Nucleus accumbens (tissue), 56 donors: ENCODE results near the gene SPEG.

Experiments used
- DNase-seq, 56 donors: peaks; one replicate each; lab custom pipeline; 2025; lab: John Stamatoyannopoulos, UW

Gene SPEG

DNA sequence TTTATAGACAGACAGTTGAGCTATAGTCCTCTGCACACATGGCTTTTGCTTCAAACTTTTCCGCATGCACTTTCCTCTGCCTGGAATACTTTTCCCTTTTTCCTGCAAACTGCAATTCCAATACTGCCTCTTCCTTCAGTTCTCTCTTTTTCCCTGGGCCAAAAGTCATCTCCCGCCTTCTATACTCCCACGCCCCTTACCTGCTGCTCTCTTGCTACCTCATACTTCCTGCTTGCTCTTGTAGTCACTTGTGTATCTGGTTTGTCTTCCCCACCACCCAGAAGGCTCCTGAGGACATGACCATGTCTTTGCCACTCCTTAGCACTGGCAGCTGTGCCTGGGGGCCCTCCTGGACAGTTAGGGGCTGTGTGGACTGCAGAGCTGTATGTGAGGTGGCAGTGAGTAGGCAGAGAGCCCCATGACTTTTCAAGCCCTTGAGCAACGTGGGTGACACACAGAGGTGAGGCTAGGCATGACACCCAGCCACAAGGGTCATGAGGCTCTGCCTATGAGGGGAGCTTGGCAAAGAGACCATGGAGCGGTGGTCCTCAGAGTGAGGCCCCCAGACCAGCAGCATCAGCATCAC is 23.2 kb downstream of the SPEG start:
- DNase-seq = no peak

DNA sequence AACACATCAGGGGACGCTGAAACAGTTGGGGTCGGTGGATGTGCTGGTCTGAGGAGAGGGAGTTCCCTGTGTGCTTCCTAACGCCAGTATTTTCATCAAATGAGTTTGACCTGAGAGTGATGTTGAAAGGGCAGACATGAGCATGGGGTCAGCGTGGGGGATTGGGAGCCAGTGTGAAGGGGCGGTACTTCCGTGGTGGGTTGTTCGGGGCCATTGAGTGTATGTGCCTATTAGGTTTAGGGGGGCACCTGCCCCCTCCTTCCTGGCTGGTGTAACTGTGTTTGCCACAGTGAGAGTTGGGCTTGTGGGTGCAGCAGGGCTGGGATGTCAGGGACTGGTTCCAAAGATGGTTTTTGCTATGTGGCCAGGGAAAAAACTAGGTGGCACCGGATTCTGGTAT is 24.4 kb downstream of the SPEG start:
- DNase-seq = no peak

DNA sequence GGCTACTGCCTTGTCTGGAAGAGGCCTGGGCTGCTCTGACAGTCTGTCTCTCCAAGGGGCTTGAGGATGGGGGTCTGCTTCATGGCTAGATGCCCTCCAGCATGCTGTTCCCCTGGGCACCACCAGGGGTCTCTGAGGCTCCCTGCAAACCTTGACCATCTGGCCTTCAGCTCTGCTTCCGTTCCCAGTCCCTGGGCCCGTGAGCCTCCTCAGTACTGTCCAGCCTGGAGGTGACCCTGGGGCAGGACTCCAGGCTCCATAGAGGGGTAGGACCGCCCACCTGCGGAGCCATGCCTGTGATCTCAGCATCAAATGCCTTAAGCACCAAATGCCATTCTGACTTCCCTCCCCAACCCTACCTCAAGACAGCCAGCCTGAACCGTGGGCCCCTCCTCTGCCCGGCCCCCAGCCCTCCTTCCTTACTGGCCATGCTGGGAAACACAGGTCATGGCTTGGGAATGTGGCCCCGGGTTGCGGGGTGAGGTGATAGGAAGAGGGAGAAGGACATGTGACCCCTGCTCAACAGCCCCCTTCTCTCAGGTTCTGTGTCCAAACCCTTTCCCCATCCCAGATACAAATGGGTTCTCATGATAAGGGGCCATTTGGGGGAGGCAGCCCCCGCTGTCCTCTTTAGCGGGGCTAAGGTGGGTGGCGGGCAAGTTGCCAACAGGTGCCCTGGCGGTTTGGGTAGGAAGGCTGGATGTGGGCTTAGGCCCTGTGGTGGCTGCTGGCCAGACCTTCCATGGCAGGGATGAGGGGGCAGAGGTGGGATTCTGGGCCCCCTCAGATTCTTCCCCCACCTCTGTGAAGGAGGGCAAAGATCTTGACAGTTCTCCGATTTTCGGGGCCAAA is 25.0 kb downstream of the SPEG start:
- peak in 14 of 56 donors; percentile 10 to 46 (median 18) for DNase-seq

GRCh38 chr2:219460424-219460926 is 25.8 kb downstream of the SPEG start:
- DNase-seq = peak in 23 of 56 donors; percentile 12 to 64 (median 29)

GRCh38 chr2:219461047-219461514 is 26.4 kb downstream of the SPEG start:
- peak in 2 of 56 donors; percentile 46 to 47 for DNase-seq

- no peak for DNase-seq
These were observed 27.0 kb downstream of the SPEG start for GRCh38 chr2:219461669-219462068.

- no peak for DNase-seq
These were observed 27.7 kb downstream of the SPEG start for GRCh38 chr2:219462349-219462748.

DNA sequence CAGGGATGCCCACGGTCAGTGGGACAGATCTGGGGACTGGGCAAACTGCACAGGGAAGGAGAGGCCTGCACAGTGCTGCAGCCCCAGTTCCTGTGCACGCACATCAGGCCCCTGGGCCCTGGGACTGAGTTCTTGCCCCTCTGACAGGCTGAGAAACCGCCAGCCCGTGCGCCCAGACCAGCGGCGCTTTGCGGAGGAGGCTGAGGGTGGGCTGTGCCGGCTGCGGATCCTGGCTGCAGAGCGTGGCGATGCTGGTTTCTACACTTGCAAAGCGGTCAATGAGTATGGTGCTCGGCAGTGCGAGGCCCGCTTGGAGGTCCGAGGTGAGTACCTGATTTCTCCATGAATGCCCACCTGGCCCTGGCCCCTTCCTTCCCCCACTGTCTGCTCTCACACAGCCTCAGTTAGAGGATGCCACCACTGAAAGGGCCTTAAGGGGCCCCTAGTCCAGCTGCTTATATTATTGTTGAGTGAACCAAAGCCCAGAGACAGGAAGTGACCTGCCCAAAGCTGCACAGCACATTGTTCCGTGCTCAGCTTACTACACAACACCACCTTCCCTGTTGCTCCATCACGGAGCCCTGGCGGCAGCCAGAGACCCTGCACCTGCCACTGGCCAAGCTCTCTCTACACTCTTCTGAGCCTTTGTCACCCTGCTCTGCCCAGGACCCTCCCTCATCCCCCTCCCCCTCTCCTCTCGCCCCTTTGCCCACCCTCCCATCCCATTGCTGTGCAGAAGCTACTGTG is 29.8 kb downstream of the SPEG start:
- DNase-seq = no peak

DNA sequence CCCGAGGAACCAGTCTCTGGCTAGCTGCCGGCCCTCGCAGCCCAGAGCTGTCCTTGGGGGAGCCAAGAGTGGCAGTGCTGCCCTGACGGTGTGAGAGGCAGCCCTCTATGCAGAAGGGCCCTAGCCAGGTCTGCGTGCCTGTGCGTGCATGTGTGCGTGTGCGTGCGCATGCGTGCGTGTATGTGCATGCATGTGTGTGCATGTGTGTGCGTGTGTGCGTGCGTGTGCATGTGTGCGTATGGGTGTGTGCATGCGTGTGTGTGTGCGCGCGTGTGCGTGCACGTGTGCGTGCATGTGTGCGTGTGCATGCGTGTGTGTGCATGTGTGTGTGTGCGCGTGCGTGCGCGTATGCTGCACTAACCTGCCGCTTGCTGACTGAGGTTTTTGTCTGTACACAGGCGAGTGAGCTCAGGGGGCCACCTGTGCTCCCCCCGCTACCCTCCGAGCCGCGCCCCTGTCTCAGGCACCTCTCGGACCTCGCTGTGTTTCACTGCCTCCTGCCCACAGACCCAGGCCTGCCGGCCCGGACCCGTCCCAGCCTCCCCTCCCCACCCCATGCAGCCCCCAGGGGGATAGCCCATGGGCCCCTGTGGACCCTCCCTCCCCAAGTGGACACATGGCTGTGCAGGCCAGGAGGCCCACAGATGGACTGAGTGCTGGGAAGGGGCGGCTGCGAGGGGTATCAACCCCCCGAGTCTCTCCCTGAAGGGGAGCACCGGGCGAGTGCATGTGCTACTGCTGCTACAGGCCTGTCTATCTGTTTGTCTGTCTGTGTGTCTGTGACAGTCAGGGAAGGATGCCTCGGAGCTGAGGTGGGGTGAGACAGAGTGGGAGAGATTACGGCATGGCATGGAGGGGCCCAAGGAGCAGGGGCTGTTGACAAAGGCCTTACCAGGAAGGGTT is 31.3 kb downstream of the SPEG start:
- DNase-seq = no peak

- peak in 7 of 56 donors; percentile 12 to 35 (median 19) for DNase-seq
These were observed 32.4 kb downstream of the SPEG start for GRCh38 chr2:219466816-219467735.

- DNase-seq = no peak
These were observed 33.1 kb downstream of the SPEG start for GRCh38 chr2:219467736-219468075.

DNA sequence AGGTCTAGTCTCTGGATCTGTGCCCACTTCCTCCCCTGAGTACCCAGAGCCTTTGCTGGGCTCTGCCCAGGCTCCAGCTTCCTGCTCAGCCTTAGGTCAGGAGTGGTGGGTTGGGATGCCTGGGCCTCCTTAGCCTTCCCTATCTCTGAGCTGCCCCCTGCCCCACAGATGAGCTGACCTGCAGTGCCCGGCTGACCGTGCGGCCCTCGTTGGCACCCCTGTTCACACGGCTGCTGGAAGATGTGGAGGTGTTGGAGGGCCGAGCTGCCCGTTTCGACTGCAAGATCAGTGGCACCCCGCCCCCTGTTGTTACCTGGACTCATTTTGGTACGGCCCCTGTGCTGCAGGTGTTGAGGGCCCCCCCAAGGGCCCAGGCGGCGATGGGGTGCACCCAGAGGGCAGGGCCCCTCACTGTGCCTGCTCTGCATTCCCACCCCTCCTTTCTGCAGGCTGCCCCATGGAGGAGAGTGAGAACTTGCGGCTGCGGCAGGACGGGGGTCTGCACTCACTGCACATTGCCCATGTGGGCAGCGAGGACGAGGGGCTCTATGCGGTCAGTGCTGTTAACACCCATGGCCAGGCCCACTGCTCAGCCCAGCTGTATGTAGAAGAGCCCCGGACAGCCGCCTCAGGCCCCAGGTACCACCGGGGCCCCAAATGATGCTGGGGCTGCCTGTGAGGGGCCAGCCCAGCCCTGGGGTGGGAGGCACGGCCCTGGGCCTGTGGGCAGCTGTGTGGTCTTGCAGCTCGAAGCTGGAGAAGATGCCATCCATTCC is 34.0 kb downstream of the SPEG start:
- DNase-seq = no peak

- DNase-seq = no peak
These were observed 34.6 kb downstream of the SPEG start for GRCh38 chr2:219469186-219469724.

DNA sequence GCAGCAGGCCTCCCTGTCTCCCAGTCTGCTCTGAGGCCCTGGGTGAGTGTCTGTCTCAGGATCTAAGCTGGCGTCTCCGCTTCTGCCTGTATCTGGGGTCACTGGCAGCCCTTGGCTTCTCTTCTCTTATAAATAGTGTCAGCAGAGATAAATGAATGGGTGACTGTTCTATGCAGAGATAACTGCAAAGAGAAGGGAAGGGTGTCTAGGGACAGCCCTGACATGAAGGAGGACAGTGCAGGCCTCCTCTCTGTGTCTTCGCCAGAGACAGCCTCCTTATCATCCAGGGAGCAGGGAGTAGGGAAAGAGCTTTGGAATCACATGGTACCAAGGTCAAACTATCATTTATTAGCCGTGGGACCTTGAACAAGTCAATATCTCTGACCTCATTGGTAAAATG is 35.8 kb downstream of the SPEG start:
- no peak for DNase-seq

DNA sequence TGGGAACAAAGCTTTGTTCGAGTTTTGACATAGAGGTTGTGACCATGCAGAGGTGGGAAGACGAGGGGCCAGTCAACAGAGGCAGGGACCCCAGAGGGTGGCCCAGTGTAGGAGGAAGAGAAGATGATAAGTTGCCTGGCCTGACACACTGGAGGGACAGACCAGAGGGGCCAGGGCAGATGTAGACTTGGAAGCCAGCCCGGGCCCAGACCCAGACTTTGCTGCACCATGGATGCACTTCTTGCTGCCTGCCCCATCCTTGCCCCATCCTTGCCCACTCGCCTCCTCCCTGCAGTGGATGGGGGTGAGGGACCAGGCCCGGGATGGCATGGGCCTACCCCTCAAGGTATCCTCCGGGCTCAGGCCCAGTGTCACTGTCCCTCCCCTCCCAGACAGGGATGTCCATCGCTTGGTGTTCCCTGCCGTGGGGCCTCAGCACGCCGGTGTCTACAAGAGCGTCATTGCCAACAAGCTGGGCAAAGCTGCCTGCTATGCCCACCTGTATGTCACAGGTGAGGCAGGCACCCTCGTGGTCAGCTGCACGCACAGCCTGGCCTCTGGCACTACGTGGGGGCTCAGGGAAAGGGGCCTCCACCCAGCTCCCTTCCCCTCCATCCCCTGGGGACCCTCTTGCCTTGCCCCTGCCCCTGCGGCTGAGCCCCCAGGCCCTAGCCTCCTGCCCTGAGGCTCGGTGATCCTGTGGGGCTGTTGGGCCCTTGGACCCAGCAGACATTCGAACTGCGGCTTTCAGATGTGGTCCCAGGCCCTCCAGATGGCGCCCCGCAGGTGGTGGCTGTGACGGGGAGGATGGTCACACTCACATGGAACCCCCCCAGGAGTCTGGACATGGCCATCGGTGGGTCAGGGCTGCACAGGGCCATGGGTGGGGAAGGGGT is 37.1 kb downstream of the SPEG start:
- DNase-seq = no peak

GRCh38 chr2:219472629-219473187 is 38.1 kb downstream of the SPEG start:
- no peak for DNase-seq

GRCh38 chr2:219473511-219473910 is 38.9 kb downstream of the SPEG start:
- no peak for DNase-seq
